Measurements from ENCODE around the gene AMD1.

- TF ChIP-seq CTCF (IDR thresholded peaks at IDR 0.05; ENCODE audit: low read length) (no peak), EZH2 (optimal IDR thresholded peaks at IDR 0.05; ENCODE audit: low read depth, low read length) (no peak)
These were observed at the start of gene AMD1 for GRCh38 chr6:110873981-110874879.

Data from MM.1S (cell line).